ENCODE data around the gene CAMK2B.

The CAMK2B gene

DNA sequence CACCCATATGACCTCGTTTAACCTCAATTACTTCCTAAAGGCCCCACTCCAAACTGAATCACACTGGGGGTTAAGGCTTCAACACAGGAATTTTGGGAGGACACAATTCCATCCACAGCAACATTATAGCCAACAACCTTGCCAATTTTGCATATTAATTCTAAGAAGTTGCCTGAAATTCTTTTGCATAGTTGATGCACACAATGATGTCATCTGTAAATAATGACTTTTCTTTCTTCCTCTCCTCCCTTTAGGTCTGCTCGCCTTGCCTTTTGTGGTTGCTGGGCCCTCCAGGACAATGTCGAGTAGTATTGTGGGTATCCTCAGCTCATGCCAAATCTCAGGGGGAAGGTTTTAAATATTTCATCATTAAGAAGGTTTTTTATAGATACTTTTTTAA lies 16.0 kb upstream of the CAMK2B start:
- TF ChIP-seq FOXM1 (IDR thresholded peaks at IDR 0.05; ENCODE audit: borderline replicate concordance, low read depth) (no peak), CREB1 (IDR thresholded peaks at IDR 0.05; ENCODE audit: low read depth) (no peak), YY1 (IDR thresholded peaks at IDR 0.05; ENCODE audit: low read depth) (no peak), ZBTB7A (IDR thresholded peaks at IDR 0.05; ENCODE audit: low read depth) (no peak), CEBPB (IDR thresholded peaks at IDR 0.05) (no peak), RAD21 (IDR thresholded peaks at IDR 0.05; ENCODE audit: low read depth) (no peak), TEAD4 (IDR thresholded peaks at IDR 0.05) (no peak), TAF1 (IDR thresholded peaks at IDR 0.05; ENCODE audit: low read depth) (no peak), EP300 (IDR thresholded peaks at IDR 0.05; ENCODE audit: borderline replicate concordance) (no peak), TCF12 (IDR thresholded peaks at IDR 0.05; ENCODE audit: low read depth) (no peak), NFIC (IDR thresholded peaks at IDR 0.05) (no peak), EGR1 (IDR thresholded peaks at IDR 0.05) (no peak)
- TF ChIP-seq, protein P1, sequence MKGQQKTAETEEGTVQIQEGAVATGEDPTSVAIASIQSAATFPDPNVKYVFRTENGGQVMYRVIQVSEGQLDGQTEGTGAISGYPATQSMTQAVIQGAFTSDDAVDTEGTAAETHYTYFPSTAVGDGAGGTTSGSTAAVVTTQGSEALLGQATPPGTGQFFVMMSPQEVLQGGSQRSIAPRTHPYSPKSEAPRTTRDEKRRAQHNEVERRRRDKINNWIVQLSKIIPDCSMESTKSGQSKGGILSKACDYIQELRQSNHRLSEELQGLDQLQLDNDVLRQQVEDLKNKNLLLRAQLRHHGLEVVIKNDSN (IDR thresholded peaks at IDR 0.05): no peak
- TF ChIP-seq, protein P2, sequence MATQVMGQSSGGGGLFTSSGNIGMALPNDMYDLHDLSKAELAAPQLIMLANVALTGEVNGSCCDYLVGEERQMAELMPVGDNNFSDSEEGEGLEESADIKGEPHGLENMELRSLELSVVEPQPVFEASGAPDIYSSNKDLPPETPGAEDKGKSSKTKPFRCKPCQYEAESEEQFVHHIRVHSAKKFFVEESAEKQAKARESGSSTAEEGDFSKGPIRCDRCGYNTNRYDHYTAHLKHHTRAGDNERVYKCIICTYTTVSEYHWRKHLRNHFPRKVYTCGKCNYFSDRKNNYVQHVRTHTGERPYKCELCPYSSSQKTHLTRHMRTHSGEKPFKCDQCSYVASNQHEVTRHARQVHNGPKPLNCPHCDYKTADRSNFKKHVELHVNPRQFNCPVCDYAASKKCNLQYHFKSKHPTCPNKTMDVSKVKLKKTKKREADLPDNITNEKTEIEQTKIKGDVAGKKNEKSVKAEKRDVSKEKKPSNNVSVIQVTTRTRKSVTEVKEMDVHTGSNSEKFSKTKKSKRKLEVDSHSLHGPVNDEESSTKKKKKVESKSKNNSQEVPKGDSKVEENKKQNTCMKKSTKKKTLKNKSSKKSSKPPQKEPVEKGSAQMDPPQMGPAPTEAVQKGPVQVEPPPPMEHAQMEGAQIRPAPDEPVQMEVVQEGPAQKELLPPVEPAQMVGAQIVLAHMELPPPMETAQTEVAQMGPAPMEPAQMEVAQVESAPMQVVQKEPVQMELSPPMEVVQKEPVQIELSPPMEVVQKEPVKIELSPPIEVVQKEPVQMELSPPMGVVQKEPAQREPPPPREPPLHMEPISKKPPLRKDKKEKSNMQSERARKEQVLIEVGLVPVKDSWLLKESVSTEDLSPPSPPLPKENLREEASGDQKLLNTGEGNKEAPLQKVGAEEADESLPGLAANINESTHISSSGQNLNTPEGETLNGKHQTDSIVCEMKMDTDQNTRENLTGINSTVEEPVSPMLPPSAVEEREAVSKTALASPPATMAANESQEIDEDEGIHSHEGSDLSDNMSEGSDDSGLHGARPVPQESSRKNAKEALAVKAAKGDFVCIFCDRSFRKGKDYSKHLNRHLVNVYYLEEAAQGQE (IDR thresholded peaks at IDR 0.05; ENCODE audit: low read depth): no peak
- TF ChIP-seq, protein P3, sequence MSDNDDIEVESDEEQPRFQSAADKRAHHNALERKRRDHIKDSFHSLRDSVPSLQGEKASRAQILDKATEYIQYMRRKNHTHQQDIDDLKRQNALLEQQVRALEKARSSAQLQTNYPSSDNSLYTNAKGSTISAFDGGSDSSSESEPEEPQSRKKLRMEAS (IDR thresholded peaks at IDR 0.05): no peak

DNA sequence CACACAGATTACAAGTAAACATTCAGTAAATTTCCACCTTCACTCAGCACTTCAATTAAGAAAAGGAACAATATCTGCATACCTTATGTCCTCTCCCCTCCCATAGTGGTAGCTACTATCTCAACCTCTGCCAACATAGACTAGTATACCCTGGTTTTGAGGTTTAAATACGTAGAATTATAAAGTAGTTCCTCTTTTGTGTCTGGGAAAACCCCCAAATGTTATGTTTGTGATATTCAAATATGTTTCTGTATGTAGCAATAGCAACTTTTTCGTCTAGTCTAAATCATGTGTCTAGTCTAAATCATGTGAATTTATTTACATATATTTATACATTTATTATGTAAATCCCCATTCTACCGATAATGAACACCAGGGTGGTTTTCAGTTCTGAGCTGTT lies 13.2 kb upstream of the CAMK2B start:
- TF ChIP-seq CREB1 (IDR thresholded peaks at IDR 0.05; ENCODE audit: low read depth) (no peak), TCF12 (IDR thresholded peaks at IDR 0.05; ENCODE audit: low read depth) (no peak), NFIC (IDR thresholded peaks at IDR 0.05) (no peak), FOXM1 (IDR thresholded peaks at IDR 0.05; ENCODE audit: borderline replicate concordance, low read depth) (no peak), ZBTB7A (IDR thresholded peaks at IDR 0.05; ENCODE audit: low read depth) (no peak), EP300 (IDR thresholded peaks at IDR 0.05; ENCODE audit: borderline replicate concordance) (no peak), TEAD4 (IDR thresholded peaks at IDR 0.05) (no peak), CEBPB (IDR thresholded peaks at IDR 0.05) (no peak), YY1 (IDR thresholded peaks at IDR 0.05; ENCODE audit: low read depth) (no peak), TAF1 (IDR thresholded peaks at IDR 0.05; ENCODE audit: low read depth) (no peak), EGR1 (IDR thresholded peaks at IDR 0.05) (no peak), RAD21 (IDR thresholded peaks at IDR 0.05; ENCODE audit: low read depth) (no peak)
- TF ChIP-seq, protein P2 (IDR thresholded peaks at IDR 0.05; ENCODE audit: low read depth): no peak
- TF ChIP-seq, protein P3 (IDR thresholded peaks at IDR 0.05): no peak
- TF ChIP-seq, protein P1 (IDR thresholded peaks at IDR 0.05): no peak

DNA sequence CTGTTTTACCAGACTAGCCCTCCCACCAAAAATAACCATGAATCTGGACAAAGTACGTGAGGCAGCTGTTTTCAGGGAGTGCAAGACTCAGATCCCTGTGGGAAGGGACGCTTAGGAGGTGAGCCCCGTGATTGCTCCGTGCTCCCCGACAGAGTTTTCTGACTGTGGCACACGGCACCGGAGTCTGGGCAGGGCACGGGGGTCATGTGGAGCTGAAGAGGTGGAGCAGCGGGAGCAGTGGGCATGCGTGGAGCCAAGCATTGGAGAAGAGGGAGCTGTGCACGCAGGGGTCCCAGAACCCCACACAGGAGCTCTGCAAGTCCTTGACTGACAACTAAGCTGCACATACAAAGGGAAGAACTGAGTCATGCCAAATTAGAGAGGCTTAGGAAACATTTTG lies 11.1 kb upstream of the CAMK2B start:
- TF ChIP-seq EP300 (IDR thresholded peaks at IDR 0.05; ENCODE audit: borderline replicate concordance) (no peak), TEAD4 (IDR thresholded peaks at IDR 0.05) (no peak), YY1 (IDR thresholded peaks at IDR 0.05; ENCODE audit: low read depth) (no peak), EGR1 (IDR thresholded peaks at IDR 0.05) (no peak)
- TF ChIP-seq, protein P1 (IDR thresholded peaks at IDR 0.05): no peak

DNA sequence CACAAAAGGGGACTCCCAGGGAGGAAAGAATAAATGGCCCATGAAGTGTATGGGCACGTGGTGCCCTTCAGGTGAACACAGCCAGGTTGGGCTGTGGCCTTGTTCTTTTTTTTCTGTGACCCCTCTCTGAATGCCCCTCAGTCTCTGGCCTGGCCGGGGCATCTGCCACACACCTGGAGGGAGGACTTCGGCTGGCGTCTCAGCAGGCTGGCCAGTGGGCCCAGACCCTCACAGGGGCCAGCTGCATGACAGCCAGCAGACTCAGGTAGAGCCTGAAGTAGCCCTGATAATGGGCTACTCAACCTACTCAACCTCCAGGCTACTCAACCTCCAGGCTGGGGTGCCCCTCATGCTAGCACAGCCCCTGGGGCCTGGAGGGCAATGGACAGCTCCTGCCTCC lies 9.8 kb upstream of the CAMK2B start:
- TF ChIP-seq EGR1 (IDR thresholded peaks at IDR 0.05) (no peak), ZBTB7A (IDR thresholded peaks at IDR 0.05; ENCODE audit: low read depth) (no peak), TAF1 (IDR thresholded peaks at IDR 0.05; ENCODE audit: low read depth) (no peak), NFIC (IDR thresholded peaks at IDR 0.05) (no peak), TCF12 (IDR thresholded peaks at IDR 0.05; ENCODE audit: low read depth) (no peak), FOXM1 (IDR thresholded peaks at IDR 0.05; ENCODE audit: borderline replicate concordance, low read depth) (no peak), YY1 (IDR thresholded peaks at IDR 0.05; ENCODE audit: low read depth) (no peak), RAD21 (IDR thresholded peaks at IDR 0.05; ENCODE audit: low read depth) (no peak), EP300 (IDR thresholded peaks at IDR 0.05; ENCODE audit: borderline replicate concordance) (no peak), TEAD4 (IDR thresholded peaks at IDR 0.05) (no peak), CEBPB (IDR thresholded peaks at IDR 0.05) (no peak), CREB1 (IDR thresholded peaks at IDR 0.05; ENCODE audit: low read depth) (no peak)
- TF ChIP-seq, protein P3 (IDR thresholded peaks at IDR 0.05): no peak
- TF ChIP-seq, protein P1 (IDR thresholded peaks at IDR 0.05): no peak
- TF ChIP-seq, protein P2 (IDR thresholded peaks at IDR 0.05; ENCODE audit: low read depth): no peak
